HG02840 (cell line): ENCODE measurements around the gene GRID1.

Source experiments
- ATAC-seq: cut with Tn5 transposase; IDR thresholded peaks from one replicate; pipeline ENCODE4 v1.9.1; 2021; ENCODE audit warnings: mild to moderate bottlenecking, moderate library complexity, moderate number of reproducible peaks; ENCODE audit not compliant: unreplicated experiment, low FRiP score

Gene GRID1

GRCh38 chr10:85658518-85658917 lies 708.1 kb downstream of the GRID1 start:
- ATAC-seq: no peak

- ATAC-seq: no peak
These were observed 709.0 kb downstream of the GRID1 start for GRCh38 chr10:85657476-85658113.

GRCh38 chr10:85655411-85655810 lies 711.2 kb downstream of the GRID1 start:
- no peak for ATAC-seq

GRCh38 chr10:85651497-85651882 lies 715.1 kb downstream of the GRID1 start:
- no peak for ATAC-seq

GRCh38 chr10:85650791-85651496 lies 715.7 kb downstream of the GRID1 start:
- no peak for ATAC-seq

- ATAC-seq: no peak
These were observed 717.1 kb downstream of the GRID1 start for GRCh38 chr10:85649461-85649860.

- ATAC-seq: no peak
These were observed 718.3 kb downstream of the GRID1 start for GRCh38 chr10:85648279-85648754.

GRCh38 chr10:85647741-85648140 lies 718.9 kb downstream of the GRID1 start:
- ATAC-seq: no peak

- no peak for ATAC-seq
These were observed 720.5 kb downstream of the GRID1 start for GRCh38 chr10:85645926-85646711.

GRCh38 chr10:85645053-85645452 lies 721.5 kb downstream of the GRID1 start:
- no peak for ATAC-seq

GRCh38 chr10:85643845-85644525 lies 722.6 kb downstream of the GRID1 start:
- ATAC-seq: no peak

- no peak for ATAC-seq
These were observed 723.3 kb downstream of the GRID1 start for GRCh38 chr10:85643171-85643844.

- no peak for ATAC-seq
These were observed 724.0 kb downstream of the GRID1 start for GRCh38 chr10:85642421-85643170.

- ATAC-seq: no peak
These were observed 724.5 kb downstream of the GRID1 start for GRCh38 chr10:85642082-85642420.

GRCh38 chr10:85641479-85642009 lies 725.1 kb downstream of the GRID1 start:
- no peak for ATAC-seq

GRCh38 chr10:85638797-85639196 lies 727.8 kb downstream of the GRID1 start:
- no peak for ATAC-seq

GRCh38 chr10:85635650-85636049 lies 730.9 kb downstream of the GRID1 start:
- no peak for ATAC-seq

GRCh38 chr10:85624511-85624910 lies 742.1 kb downstream of the GRID1 start:
- no peak for ATAC-seq

- ATAC-seq: no peak
These were observed 742.8 kb downstream of the GRID1 start for GRCh38 chr10:85623758-85624157.
